Measurements from ENCODE around the gene TMPRSS13.
"Not testable (repeated sequence)": the region's sequence is repeated elsewhere in the genome, so short reads cannot be mapped to it uniquely, and the experiment has no call there.

The TMPRSS13 gene

GRCh38 chr11:117950301-117950700, 21.1 kb upstream of the TMPRSS13 start:
- no peak for DNase-seq

GRCh38 chr11:117949062-117949461, 19.9 kb upstream of the TMPRSS13 start:
- no peak for DNase-seq

GRCh38 chr11:117948466-117948865, 19.3 kb upstream of the TMPRSS13 start:
- not testable (repeated sequence) for DNase-seq

- DNase-seq, result not testable (repeated sequence)
Observed at GRCh38 chr11:117947751-117948150, 18.5 kb upstream of the TMPRSS13 start.

GRCh38 chr11:117946842-117947526, 17.8 kb upstream of the TMPRSS13 start:
- peak; percentile 91 for DNase-seq

GRCh38 chr11:117946156-117946841, 17.1 kb upstream of the TMPRSS13 start:
- no peak for DNase-seq

GRCh38 chr11:117945047-117945810, 16.0 kb upstream of the TMPRSS13 start:
- DNase-seq, result no peak

- DNase-seq, result no peak
Observed at GRCh38 chr11:117944554-117944953, 15.4 kb upstream of the TMPRSS13 start.

GRCh38 chr11:117941976-117942654, 12.9 kb upstream of the TMPRSS13 start:
- no peak for DNase-seq

- no peak for DNase-seq
Observed at GRCh38 chr11:117941163-117941707, 12.0 kb upstream of the TMPRSS13 start.

GRCh38 chr11:117940736-117941135, 11.5 kb upstream of the TMPRSS13 start:
- DNase-seq, result no peak

GRCh38 chr11:117936973-117937372, 7.8 kb upstream of the TMPRSS13 start:
- DNase-seq, result no peak

GRCh38 chr11:117934526-117935307, 5.5 kb upstream of the TMPRSS13 start:
- DNase-seq, result no peak

- DNase-seq, result no peak
Observed at GRCh38 chr11:117933930-117934329, 4.7 kb upstream of the TMPRSS13 start.

GRCh38 chr11:117933475-117933874, 4.3 kb upstream of the TMPRSS13 start:
- DNase-seq, result no peak

- no peak for DNase-seq
Observed at GRCh38 chr11:117932947-117933346, 3.7 kb upstream of the TMPRSS13 start.

GRCh38 chr11:117932426-117932825, 3.2 kb upstream of the TMPRSS13 start:
- no peak for DNase-seq

GRCh38 chr11:117931971-117932370, 2.8 kb upstream of the TMPRSS13 start:
- no peak for DNase-seq

- DNase-seq, result no peak
Observed at GRCh38 chr11:117931331-117931950, 2.2 kb upstream of the TMPRSS13 start.

GRCh38 chr11:117930668-117931330, 1.6 kb upstream of the TMPRSS13 start:
- no peak for DNase-seq
